ENCODE measurements around the gene FAM181A. TPM values are rescaled to one million over a fixed set of nuclear protein-coding genes. Genes with fewer than 3 reads are reported as not detected.

The FAM181A gene
- total and polyA plus RNA-seq, 9 of the 15 experiments (the other 6 are each of a cell fraction or from before 2014, with no cell fraction given), result not detected

DNA sequence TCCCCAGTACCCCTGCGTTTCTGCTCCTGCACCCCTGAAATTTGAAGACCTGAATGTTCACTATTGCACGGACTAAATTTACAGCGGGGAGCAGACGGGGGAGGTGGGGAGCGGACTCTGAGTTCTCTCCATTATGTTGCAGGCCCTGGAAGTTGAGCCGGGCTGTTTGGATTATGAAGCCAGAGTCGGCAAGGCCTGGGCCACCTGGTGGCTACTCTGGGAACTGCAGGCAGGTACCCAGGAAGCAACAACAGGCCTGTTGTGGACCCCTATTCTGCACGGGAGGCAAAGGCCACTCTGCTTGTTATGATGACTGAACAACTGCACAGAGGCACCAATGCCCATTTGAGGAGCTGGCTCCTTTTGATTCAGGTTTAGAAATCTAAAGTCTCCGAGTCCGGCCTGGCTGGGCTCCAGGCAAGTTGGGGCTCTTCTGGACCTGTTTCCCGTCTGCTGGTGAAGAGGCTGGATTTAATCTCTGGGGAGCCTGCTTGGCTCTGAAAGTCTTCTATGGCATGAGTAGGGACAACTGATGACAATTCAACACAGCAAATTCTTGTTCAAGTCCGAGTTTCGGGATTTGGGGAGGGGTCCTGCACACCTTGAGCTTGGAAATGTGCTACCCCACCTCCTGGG, 34.1 kb upstream of the FAM181A start:
- no peaks in the 10 kb centered on the region for H3K4me1 ChIP-seq (replicated peaks in 1 of 2; ENCODE audit: control insufficient read depth in 2 of 2, insufficient read depth in 2 of 2, low read length in 2 of 2)
- H3K9me3 ChIP-seq (replicated peaks; ENCODE audit: control insufficient read depth, insufficient read depth, low read depth, low read length), result no peaks in the 10 kb centered on the region
- peaks cover 0 to 17% of the 10 kb centered on the region in 2 experiments; a peak in 2 of 5 replicates for H3K27me3 ChIP-seq (ENCODE audit: control insufficient read depth in 2 of 2, insufficient read depth in 2 of 2, low read length in 2 of 2)
- POLR2A ChIA-PET, result interaction anchor here (0.6 kb wide), 2 partner anchors 206 to 1579 kb away, joined by 3 read pairs; no protein-coding TSS in a partner anchor
- 1% methylated on average over 10 of the region's 13 CpGs for WGBS (ENCODE audit: insufficient coverage, low coverage, missing lambda C conversion rate)
- no peaks in the 10 kb centered on the region for H3K36me3 ChIP-seq (ENCODE audit: control insufficient read depth, insufficient read depth, low read length)
- ATAC-seq (peak; percentile 82), FAIRE-seq (peak; percentile 56), DNase-seq (ENCODE audit: extremely low read depth in 1 of 4, low spot score in 3 of 4) (peak; percentile 47 to 60 (median 58))
- CTCF ChIA-PET (ENCODE audit: low intra/inter-chr PET ratio), result no interaction called here
- in situ Hi-C loops (cut with MboI) (no loop called here), intact Hi-C loops (cut with micrococcal nuclease) (loop anchor here (2.0 kb wide), 1 partner anchor 238 kb away; no protein-coding TSS in a partner anchor)
- H3K27ac ChIP-seq (ENCODE audit: extremely low read depth, low read depth, low read length), result no peak overlapping the region
- H4K20me1 ChIP-seq (replicated peaks; ENCODE audit: control insufficient read depth, insufficient read depth, low read length), result no peaks in the 10 kb centered on the region
- no peak overlapping the region for H3K4me3 ChIP-seq
- H3K79me2 ChIP-seq (ENCODE audit: control insufficient read depth, insufficient read depth, low read length), result no peaks in the 10 kb centered on the region
- no peak overlapping the region for H3K4me2 ChIP-seq (ENCODE audit: insufficient read depth, low read length)
- H3K9me1 ChIP-seq (ENCODE audit: control insufficient read depth, insufficient read depth, low read length), result no peaks in the 10 kb centered on the region
- no peak overlapping the region for H3K9ac ChIP-seq (ENCODE audit: insufficient read depth in 1 of 2, low read depth in 2 of 2, low read length in 2 of 2)
- BruUV-seq (replicated peaks), result no TSS peak
- no peak overlapping the region for H2AFZ ChIP-seq (ENCODE audit: low read depth, low read length)
- TF ChIP-seq, protein P1, sequence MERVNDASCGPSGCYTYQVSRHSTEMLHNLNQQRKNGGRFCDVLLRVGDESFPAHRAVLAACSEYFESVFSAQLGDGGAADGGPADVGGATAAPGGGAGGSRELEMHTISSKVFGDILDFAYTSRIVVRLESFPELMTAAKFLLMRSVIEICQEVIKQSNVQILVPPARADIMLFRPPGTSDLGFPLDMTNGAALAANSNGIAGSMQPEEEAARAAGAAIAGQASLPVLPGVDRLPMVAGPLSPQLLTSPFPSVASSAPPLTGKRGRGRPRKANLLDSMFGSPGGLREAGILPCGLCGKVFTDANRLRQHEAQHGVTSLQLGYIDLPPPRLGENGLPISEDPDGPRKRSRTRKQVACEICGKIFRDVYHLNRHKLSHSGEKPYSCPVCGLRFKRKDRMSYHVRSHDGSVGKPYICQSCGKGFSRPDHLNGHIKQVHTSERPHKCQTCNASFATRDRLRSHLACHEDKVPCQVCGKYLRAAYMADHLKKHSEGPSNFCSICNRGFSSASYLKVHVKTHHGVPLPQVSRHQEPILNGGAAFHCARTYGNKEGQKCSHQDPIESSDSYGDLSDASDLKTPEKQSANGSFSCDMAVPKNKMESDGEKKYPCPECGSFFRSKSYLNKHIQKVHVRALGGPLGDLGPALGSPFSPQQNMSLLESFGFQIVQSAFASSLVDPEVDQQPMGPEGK (CRISPR knock-in tag; IDR thresholded peaks at IDR 0.05; ENCODE audit: borderline replicate concordance), result no peak
- TF ChIP-seq, protein P2, sequence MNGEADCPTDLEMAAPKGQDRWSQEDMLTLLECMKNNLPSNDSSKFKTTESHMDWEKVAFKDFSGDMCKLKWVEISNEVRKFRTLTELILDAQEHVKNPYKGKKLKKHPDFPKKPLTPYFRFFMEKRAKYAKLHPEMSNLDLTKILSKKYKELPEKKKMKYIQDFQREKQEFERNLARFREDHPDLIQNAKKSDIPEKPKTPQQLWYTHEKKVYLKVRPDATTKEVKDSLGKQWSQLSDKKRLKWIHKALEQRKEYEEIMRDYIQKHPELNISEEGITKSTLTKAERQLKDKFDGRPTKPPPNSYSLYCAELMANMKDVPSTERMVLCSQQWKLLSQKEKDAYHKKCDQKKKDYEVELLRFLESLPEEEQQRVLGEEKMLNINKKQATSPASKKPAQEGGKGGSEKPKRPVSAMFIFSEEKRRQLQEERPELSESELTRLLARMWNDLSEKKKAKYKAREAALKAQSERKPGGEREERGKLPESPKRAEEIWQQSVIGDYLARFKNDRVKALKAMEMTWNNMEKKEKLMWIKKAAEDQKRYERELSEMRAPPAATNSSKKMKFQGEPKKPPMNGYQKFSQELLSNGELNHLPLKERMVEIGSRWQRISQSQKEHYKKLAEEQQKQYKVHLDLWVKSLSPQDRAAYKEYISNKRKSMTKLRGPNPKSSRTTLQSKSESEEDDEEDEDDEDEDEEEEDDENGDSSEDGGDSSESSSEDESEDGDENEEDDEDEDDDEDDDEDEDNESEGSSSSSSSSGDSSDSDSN (IDR thresholded peaks at IDR 0.05; ENCODE audit: borderline replicate concordance in 1 of 2, low read depth in 2 of 2, low read length in 2 of 2), result no peak
- TF ChIP-seq SMC3 (conservative IDR thresholded peaks at IDR 0.05; ENCODE audit: insufficient read depth, low read depth, low read length) (peak; percentile 42), CBX1 (IDR thresholded peaks at IDR 0.05; ENCODE audit: low read depth) (no peak), FOXM1 (IDR thresholded peaks at IDR 0.05; ENCODE audit: low read depth) (no peak), FOXM1 (CRISPR knock-in tag; IDR thresholded peaks at IDR 0.05; ENCODE audit: low read depth) (no peak)
- TF ChIP-seq, protein P3, sequence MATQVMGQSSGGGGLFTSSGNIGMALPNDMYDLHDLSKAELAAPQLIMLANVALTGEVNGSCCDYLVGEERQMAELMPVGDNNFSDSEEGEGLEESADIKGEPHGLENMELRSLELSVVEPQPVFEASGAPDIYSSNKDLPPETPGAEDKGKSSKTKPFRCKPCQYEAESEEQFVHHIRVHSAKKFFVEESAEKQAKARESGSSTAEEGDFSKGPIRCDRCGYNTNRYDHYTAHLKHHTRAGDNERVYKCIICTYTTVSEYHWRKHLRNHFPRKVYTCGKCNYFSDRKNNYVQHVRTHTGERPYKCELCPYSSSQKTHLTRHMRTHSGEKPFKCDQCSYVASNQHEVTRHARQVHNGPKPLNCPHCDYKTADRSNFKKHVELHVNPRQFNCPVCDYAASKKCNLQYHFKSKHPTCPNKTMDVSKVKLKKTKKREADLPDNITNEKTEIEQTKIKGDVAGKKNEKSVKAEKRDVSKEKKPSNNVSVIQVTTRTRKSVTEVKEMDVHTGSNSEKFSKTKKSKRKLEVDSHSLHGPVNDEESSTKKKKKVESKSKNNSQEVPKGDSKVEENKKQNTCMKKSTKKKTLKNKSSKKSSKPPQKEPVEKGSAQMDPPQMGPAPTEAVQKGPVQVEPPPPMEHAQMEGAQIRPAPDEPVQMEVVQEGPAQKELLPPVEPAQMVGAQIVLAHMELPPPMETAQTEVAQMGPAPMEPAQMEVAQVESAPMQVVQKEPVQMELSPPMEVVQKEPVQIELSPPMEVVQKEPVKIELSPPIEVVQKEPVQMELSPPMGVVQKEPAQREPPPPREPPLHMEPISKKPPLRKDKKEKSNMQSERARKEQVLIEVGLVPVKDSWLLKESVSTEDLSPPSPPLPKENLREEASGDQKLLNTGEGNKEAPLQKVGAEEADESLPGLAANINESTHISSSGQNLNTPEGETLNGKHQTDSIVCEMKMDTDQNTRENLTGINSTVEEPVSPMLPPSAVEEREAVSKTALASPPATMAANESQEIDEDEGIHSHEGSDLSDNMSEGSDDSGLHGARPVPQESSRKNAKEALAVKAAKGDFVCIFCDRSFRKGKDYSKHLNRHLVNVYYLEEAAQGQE (IDR thresholded peaks at IDR 0.05; ENCODE audit: borderline replicate concordance), result 0 out of 2 replicates have a peak, but pooled peaks have one; percentile 26
- TF ChIP-seq, protein P3 (CRISPR knock-in tag; IDR thresholded peaks at IDR 0.05; ENCODE audit: low read depth), result no peak
